HUES48 (cell line): Measurements from ENCODE around the gene UST.
A peak's percentile ranks its signal among the peaks of the same experiment; 100 is the strongest.
"Not testable (repeated sequence)": the region's sequence is repeated elsewhere in the genome, so short reads cannot be mapped to it uniquely, and the experiment has no call there.

Experiments used
- H3K27ac ChIP-seq: one replicate; pipeline ENCODE4 v1.7.0; 2013; ENCODE audit warnings: low read depth, low read length, inconsistent platforms
- H3K27me3 ChIP-seq: 2 replicates; pipeline ENCODE4 v1.6.1; 2013; ENCODE audit warnings: mild to moderate bottlenecking, low read length; ENCODE audit not compliant: control insufficient read depth, insufficient read depth
- H3K36me3 ChIP-seq: 2 replicates; pipeline ENCODE4 v1.6.1; 2013; ENCODE audit warnings: low read length; ENCODE audit not compliant: control insufficient read depth, insufficient read depth
- H3K4me1 ChIP-seq: 2 replicates; pipeline ENCODE4 v1.6.1; 2013; ENCODE audit warnings: mild to moderate bottlenecking, low read length; ENCODE audit not compliant: control insufficient read depth, insufficient read depth
- H3K4me3 ChIP-seq: 2 replicates; pipeline ENCODE4 v1.5.1; 2013; ENCODE audit warnings: mild to moderate bottlenecking, low read depth, low read length
- H3K9ac ChIP-seq: 2 replicates; pipeline ENCODE4 v1.6.1; 2013; ENCODE audit warnings: mild to moderate bottlenecking, low read depth, low read length, moderate library complexity
- H3K9me3 ChIP-seq: 2 replicates; pipeline ENCODE4 v1.6.1; 2013; ENCODE audit warnings: low read length; ENCODE audit not compliant: control insufficient read depth, insufficient read depth

The UST gene

DNA sequence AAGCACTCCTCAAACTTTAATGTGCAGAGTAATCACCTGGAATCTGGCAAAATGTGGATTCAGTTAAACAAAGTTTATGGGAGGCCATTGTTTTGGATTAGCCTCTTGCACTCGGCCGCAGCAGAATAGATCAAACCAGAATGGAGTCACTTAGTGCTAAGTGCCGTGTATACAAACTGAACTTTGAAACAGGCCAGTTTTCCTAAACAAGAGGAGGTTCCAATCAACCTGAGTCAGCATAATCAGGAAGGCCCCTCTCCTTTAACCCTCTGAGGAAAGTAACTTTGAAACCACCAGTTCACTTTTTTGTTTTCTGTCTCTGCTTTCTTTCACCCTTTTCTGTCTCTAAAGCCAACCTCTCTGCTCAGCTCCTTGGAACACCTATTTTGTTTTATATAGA, 92.2 kb downstream of the UST start:
- Histone ChIP-seq H3K9ac (no peak overlapping the region), H3K27ac (no peak overlapping the region), H3K9me3 (no peaks in the 10 kb centered on the region), H3K36me3 (no peaks in the 10 kb centered on the region), H3K4me1 (peaks cover 49% of the 10 kb centered on the region), H3K27me3 (no peaks in the 10 kb centered on the region), H3K4me3 (no peak overlapping the region)

DNA sequence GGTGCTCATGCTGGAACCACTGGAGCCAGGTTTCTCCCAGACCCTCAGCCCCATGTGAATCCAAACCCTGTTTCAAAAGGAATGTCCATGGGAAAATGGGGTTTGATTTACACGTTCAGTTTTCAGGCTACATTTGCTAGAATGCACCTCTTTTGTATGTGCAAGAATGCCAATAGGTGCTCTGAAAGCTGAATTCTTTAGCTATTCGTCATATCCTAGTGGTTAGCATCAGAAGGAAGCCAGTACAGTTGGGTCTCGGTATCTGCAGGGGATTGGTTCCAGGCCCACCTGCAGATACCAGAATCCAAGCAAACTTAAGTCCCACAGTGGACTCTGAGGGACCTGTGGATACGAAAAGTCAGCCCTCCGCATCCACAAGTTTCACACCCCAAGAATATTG, 93.4 kb downstream of the UST start:
- peaks cover 49% of the 10 kb centered on the region for H3K4me1 ChIP-seq
- H3K27me3 ChIP-seq = no peaks in the 10 kb centered on the region
- H3K27ac ChIP-seq = no peak overlapping the region
- H3K9ac ChIP-seq = no peak overlapping the region
- no peak overlapping the region for H3K4me3 ChIP-seq
- no peaks in the 10 kb centered on the region for H3K36me3 ChIP-seq
- no peaks in the 10 kb centered on the region for H3K9me3 ChIP-seq

DNA sequence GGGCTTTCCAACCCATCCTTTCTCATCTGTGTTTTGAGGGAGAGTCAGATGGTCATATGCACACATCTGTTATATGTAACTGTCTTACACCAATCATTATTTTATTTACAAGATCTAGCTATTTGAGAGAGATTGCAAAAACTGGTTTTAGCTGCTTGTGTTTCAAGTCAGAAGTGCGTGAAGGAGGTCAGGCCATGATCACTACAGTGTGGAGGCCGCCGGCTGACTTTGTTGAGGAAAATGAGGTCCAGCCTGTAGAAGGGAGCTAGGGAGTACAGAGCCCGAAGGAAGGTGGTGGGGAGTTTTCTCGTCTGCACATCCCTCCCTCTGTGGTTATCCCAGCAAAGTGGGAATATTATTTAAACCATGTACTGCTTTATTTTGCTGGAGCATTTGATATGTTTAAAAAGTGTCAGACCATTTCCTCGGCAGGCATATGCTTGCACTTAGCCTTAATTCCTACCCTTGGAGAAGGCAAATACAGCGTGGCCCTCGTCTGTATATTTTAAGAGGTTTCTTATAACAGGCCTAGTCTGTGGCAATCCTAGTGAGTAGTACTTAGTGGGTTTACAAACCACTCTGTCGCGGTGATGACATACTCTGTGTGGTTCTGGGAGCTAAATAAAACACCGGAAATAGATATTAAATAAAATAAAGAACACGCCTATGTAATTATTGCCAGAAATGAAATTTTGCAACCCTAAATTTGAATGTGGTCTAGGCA, 95.6 kb downstream of the UST start:
- no peaks in the 10 kb centered on the region for H3K27me3 ChIP-seq
- H3K4me1 ChIP-seq = peaks cover 34% of the 10 kb centered on the region
- H3K27ac ChIP-seq = no peak overlapping the region
- H3K4me3 ChIP-seq = no peak overlapping the region
- H3K36me3 ChIP-seq = no peaks in the 10 kb centered on the region
- no peaks in the 10 kb centered on the region for H3K9me3 ChIP-seq
- H3K9ac ChIP-seq = no peak overlapping the region

DNA sequence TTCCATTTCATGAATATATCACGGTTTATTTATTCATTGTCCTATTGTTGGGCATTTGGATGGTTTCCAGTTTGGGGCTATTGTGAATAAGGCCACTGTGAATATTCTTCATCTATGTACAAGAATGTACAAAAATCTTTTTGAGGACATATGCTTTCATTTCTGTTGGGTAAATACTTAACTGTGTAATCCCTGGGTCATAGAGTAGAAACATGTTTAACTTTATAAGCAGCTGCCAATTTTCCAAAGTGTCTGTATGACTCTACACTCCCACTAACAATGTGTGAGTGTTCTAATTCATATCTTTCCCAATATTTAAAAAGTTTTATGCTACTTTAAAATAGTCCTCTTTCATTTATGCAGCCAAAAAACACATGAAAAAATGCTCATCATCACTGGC, 98.6 kb downstream of the UST start:
- Histone ChIP-seq H3K4me3 (no peak overlapping the region), H3K36me3 (no peaks in the 10 kb centered on the region), H3K27ac (no peak overlapping the region), H3K27me3 (no peaks in the 10 kb centered on the region), H3K9ac (no peak overlapping the region), H3K4me1 (peaks cover 18% of the 10 kb centered on the region), H3K9me3 (no peaks in the 10 kb centered on the region)

DNA sequence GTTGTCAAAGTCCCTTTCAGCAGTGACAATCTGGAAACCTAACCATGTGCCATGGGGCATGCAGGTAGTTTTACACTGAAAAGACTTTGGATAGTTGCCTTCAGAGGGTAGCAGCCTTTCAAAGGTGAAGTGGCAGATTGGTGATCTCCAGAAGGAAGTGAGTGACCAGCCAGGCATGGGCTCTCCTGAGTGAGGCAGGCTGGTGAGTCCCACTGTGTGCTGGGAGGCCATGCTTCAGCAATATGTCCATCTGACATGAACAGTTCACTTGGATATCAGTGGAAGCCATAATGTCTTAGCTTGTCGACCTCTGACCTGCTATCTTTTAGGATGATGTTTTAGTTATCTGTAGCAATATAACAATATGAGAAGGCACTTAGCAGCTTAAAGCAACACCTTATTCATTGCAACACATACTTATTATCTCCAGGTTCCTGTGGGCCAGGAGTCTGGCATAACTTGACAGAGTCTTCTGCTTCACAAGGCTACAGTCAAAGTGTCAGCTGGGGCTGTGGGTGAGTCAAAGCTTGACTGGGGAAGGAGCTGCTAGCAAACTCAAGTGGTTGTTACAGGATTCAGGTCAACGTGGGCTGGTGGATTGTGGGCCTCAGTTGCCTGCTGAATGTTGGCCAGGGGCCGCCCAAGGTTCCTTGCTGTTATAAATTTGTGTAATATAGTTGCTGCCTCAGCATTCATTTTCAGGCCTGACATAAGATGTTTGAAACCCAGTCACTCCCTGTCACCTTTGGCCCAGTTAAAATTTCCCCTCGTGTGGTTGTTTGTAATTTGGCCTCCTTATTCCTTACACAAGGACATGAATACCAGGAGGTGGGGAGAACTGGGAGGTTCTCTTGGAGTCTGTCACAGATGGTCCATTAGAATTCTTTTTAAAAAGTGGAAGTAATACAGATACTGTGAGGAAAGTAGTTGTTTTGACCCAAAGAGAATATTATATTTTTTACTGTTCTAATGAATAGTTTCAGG, 100.2 kb downstream of the UST start:
- Histone ChIP-seq H3K9me3 (no peaks in the 10 kb centered on the region), H3K4me3 (no peak overlapping the region), H3K9ac (no peak overlapping the region), H3K36me3 (no peaks in the 10 kb centered on the region), H3K4me1 (peaks cover 30% of the 10 kb centered on the region), H3K27ac (no peak overlapping the region), H3K27me3 (no peaks in the 10 kb centered on the region)

DNA sequence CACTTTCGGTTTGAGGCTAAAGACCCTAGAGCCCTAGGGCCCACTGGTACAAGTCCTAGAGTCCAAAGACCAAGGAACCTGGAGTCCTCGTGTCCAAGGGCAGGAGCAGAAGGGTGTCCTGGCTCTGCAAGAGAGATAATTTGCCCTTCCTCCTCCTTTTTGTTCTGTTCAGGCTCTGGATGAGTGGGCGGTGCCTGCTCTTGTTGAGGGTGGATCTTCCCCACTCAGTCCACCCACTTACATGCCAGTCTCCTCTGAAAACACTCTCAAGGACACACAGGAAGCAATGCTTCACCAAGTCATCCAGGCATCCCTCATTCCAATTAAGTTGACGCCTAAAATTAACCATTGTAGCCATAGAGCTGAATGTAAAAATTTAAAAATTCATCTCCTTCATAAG, 102.1 kb downstream of the UST start:
- Histone ChIP-seq H3K9ac (no peak overlapping the region), H3K9me3 (no peaks in the 10 kb centered on the region), H3K36me3 (no peaks in the 10 kb centered on the region), H3K4me3 (no peak overlapping the region), H3K27ac (no peak overlapping the region), H3K27me3 (no peaks in the 10 kb centered on the region), H3K4me1 (peaks cover 27% of the 10 kb centered on the region)

DNA sequence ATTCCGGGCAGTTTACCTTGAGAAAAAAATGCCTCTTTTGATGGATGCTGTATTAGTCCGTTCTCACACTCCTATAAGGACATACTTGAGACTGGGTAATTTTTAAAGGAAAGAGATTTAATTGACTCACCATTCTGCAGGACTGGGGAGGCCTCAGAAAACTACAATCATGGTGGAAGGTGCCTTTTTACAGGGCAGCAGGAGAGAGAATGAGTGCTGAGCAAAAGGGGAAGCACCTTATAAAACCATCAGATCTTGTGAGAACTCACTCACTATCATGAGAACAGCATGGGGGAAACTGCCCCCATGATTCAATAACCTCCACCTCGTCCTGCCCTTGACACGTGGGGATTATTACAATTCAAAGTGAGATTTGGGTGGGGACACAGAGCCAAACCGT, 102.6 kb downstream of the UST start:
- not testable (repeated sequence) for H3K27me3 ChIP-seq, H3K27ac ChIP-seq, H3K4me3 ChIP-seq, H3K36me3 ChIP-seq, H3K9me3 ChIP-seq, H3K9ac ChIP-seq
- H3K4me1 ChIP-seq = peaks cover 32% of the 10 kb centered on the region

DNA sequence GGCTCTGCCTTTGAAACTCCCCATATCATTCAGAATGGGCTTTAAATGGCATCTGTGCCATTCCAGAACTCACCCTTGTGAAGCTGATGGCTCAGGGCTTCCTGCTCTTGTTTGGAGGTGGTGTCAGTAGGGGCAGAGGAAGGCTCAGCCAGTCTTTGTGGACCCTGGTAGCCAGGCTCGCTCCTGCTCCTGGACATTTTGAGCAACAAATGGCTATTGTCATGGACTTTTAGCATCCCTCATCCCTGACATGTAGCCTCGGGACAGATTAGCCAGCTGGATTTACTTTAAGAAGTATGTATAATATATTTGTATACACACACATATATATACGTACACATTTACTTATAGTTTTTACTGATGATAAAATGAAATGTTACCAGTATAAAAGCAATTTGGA, 104.1 kb downstream of the UST start:
- Histone ChIP-seq H3K4me1 (peaks cover 44% of the 10 kb centered on the region), H3K9ac (no peak overlapping the region), H3K27ac (no peak overlapping the region), H3K27me3 (no peaks in the 10 kb centered on the region), H3K9me3 (no peaks in the 10 kb centered on the region), H3K36me3 (no peaks in the 10 kb centered on the region), H3K4me3 (no peak overlapping the region)

DNA sequence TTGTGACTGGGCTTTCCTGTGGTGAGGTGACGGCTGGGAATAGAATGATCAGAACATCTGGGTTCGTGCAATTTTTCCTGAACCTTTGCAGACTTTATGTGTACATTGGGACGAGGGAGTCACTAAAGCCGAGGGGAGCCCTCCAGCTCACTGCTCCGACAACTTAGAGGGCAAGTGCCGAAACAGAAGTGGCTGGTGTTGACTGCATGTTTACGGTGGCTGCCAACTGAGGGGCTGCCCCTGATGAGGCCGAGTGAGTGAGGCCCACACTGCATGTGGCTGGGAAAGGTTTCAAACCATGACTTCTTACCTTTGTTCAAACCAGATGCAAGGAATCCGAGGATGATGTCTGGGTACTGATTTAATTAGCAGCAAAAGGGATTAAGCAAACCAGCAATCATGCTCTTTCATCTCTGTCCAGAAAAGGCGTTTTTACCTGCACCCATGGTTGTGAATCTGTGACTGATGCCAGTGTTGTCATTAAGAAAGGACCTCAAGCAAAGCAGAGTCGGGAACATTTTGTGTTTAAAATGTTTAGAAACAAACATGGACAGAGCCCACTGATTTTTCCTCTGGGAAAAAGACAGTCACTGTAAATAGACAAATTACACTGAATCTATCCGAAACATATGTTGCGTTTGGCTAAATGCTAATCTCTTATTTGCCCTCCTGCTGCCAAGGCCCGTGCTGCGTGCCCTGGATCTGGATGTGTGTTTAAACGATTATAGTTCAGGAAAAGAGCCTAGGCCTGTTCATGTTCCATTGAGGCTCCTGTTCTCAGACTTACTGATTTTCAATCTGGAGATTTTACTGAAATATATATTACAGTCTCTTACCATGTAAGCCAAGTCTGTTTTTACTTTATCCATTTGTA, 105.1 kb downstream of the UST start:
- Histone ChIP-seq H3K4me3 (no peak overlapping the region), H3K9me3 (no peaks in the 10 kb centered on the region), H3K36me3 (no peaks in the 10 kb centered on the region), H3K9ac (no peak overlapping the region), H3K4me1 (peaks cover 44% of the 10 kb centered on the region), H3K27ac (peak overlapping the region; percentile 39), H3K27me3 (no peaks in the 10 kb centered on the region)

DNA sequence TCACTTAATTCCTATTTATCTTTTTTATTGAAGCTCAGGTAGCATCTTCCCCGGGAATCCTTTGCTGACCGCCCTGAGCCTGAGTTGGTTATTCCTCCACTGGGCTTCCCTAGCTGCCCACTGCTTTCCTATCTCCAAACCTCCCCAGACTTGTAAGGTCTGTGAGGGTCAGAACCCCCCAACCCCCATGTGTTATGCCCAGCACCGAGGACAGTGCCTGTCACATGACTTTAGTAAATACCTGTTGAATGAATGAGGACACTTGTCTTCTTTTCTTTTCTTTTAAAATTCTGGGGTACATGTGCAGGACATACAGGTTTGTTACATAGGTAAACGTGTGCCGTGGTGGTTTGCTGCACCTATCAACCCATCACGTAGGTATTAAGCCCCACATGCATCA, 105.9 kb downstream of the UST start:
- Histone ChIP-seq H3K9ac (no peak overlapping the region), H3K4me1 (peaks cover 44% of the 10 kb centered on the region), H3K27ac (no peak overlapping the region), H3K36me3 (no peaks in the 10 kb centered on the region), H3K4me3 (no peak overlapping the region), H3K27me3 (no peaks in the 10 kb centered on the region), H3K9me3 (no peaks in the 10 kb centered on the region)
